OCI-LY3 (cell line): ENCODE results near the gene WDR83.
"Not testable (repeated sequence)": the region's sequence is repeated elsewhere in the genome, so short reads cannot be mapped to it uniquely, and the experiment has no call there.

Experiments used
- H2AFZ ChIP-seq: fragments of 200-600, 300-600 bp; shearing (Covaris generic); 2 replicates; pipeline ENCODE4 v1.6.0; 2014; ENCODE audit warnings: antibody characterized with exemption, low read depth, low read length
- H3K27ac ChIP-seq: fragments of 200-600, 300-600 bp; sonication (generic); 2 replicates; pipeline ENCODE4 v1.5.1; 2014; ENCODE audit warnings: mild to moderate bottlenecking, low read length, moderate library complexity, mixed read lengths
- H3K27me3 ChIP-seq: fragments of 200-600, 300-600 bp; sonication (generic); 2 replicates; pipeline ENCODE4 v1.6.1; 2014; ENCODE audit warnings: low read depth, low read length, mixed read lengths
- H3K36me3 ChIP-seq: fragments of 200-600, 300-600 bp; sonication (generic); replicated peaks from 2 replicates; pipeline ENCODE3; 2014; ENCODE audit warnings: low read depth, low read length, mixed read lengths
- H3K4me1 ChIP-seq: fragments of 300-600, 200-600 bp; sonication (generic); 2 replicates; pipeline ENCODE4 v1.6.1; 2014; ENCODE audit warnings: low read length, mixed read lengths
- H3K4me2 ChIP-seq: fragments of 200-600, 300-600 bp; sonication (generic); 2 replicates; pipeline ENCODE4 v1.6.1; 2014; ENCODE audit warnings: low read length, mixed read lengths
- H3K4me3 ChIP-seq: fragments of 300-600, 200-600 bp; sonication (generic); 2 replicates; pipeline ENCODE4 v1.5.1; 2014; ENCODE audit warnings: antibody characterized with exemption, mild to moderate bottlenecking, low read length, moderate library complexity
- H3K79me2 ChIP-seq: fragments of 300-600, 200-600 bp; shearing (Covaris generic); 2 replicates; pipeline ENCODE4 v1.6.1; 2014; ENCODE audit warnings: mild to moderate bottlenecking, low read length, mixed read lengths
- H3K9ac ChIP-seq: fragments of 300-600, 200-600 bp; shearing (Covaris generic); 2 replicates; pipeline ENCODE4 v1.6.0; 2014; ENCODE audit warnings: mild to moderate bottlenecking, low read length, moderate library complexity
- H3K9me3 ChIP-seq: fragments of 200-600, 300-600 bp; shearing (Covaris generic); 2 replicates; pipeline ENCODE4 v1.6.1; 2014; ENCODE audit warnings: low read length, mixed read lengths; ENCODE audit not compliant: insufficient read depth
- H4K20me1 ChIP-seq: fragments of 200-600, 300-600 bp; sonication (generic); 2 replicates; pipeline ENCODE4 v1.6.1; 2016; ENCODE audit warnings: low read length, mixed read lengths; ENCODE audit not compliant: insufficient read depth
- EZH2phosphoT487 ChIP-seq: fragments of 200-600 bp; shearing (Covaris generic); IDR thresholded peaks from 2 replicates; pipeline ENCODE4 v1.6.1; 2018; ENCODE audit warnings: antibody characterized with exemption, mixed run types, low read depth
- TF ChIP-seq, protein P1 (sequence below): fragments of 200-600, 300-600 bp; sonication (generic); IDR thresholded peaks from 2 replicates; pipeline ENCODE4 v1.5.1; 2014; ENCODE audit warnings: antibody characterized with exemption, low read length, low read depth

WDR83 gene, protein sequence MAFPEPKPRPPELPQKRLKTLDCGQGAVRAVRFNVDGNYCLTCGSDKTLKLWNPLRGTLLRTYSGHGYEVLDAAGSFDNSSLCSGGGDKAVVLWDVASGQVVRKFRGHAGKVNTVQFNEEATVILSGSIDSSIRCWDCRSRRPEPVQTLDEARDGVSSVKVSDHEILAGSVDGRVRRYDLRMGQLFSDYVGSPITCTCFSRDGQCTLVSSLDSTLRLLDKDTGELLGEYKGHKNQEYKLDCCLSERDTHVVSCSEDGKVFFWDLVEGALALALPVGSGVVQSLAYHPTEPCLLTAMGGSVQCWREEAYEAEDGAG

DNA sequence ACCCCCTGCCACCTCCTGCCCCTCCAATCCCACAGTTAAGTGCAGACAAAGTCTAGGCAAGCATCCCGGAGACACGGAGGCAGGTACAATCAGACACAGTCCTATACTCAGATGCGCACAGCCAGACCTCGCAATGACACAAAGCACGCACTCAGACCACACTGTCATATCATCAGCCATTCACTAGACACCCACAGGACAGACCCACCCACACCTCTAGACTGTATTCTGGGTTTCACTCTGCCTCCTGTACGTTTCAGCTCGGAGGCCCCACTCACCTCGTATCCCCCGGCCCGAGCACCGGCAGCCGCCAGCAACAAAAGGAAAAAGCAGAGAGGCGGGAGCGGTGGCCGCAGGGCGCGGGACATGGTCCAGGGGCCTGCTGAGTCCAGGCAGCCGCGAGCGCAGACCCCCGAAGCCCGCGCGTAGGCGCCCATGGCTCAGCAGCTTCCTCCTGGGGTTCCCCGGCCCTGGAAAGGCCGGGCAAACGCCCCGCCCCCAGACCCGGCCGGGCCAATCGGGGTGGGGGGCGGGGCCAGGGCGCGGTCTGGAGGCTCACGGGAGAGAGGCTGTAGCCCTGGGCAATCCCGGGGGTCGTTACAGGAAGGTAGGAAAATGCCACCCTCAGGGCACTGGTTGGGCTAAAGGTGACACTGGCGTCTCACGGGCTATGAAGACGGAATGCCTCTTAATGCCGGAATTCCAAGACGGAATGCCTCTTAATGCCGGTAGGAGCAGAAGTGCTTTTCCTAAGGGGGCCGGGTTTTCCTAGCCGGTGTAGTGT is at the start of gene WDR83, which contains the start of gene MAN2B1:
TSS of gene WDR83 (plus strand) at position 543 of the 784 bp plus-strand sequence. CDS start 2,984 bp downstream, outside the sequence.
TSS of gene MAN2B1 (minus strand) at position 478 of the 784 bp plus-strand sequence. CDS start at position 437, 41 bp downstream.
- Histone ChIP-seq H3K4me2 (peak within 1 kb of the TSS; percentile 83), H3K27me3 (no peaks in the 10 kb centered on the region), H3K27ac (peak within 1 kb of the TSS; percentile 85), H3K4me3 (peak within 1 kb of the TSS; percentile 91), H2AFZ (0 out of 2 replicates have a peak within 1 kb of the TSS, but pooled peaks have one; percentile 29), H4K20me1 (no peaks in the 10 kb centered on the region), H3K9me3 (no peaks in the 10 kb centered on the region), H3K4me1 (peaks cover 38% of the 10 kb centered on the region), H3K9ac (peak within 1 kb of the TSS; percentile 97), H3K79me2 (peaks cover 73% of the 10 kb centered on the region), H3K36me3 (peaks cover 30% of the 10 kb centered on the region)
- TF ChIP-seq, protein P1, sequence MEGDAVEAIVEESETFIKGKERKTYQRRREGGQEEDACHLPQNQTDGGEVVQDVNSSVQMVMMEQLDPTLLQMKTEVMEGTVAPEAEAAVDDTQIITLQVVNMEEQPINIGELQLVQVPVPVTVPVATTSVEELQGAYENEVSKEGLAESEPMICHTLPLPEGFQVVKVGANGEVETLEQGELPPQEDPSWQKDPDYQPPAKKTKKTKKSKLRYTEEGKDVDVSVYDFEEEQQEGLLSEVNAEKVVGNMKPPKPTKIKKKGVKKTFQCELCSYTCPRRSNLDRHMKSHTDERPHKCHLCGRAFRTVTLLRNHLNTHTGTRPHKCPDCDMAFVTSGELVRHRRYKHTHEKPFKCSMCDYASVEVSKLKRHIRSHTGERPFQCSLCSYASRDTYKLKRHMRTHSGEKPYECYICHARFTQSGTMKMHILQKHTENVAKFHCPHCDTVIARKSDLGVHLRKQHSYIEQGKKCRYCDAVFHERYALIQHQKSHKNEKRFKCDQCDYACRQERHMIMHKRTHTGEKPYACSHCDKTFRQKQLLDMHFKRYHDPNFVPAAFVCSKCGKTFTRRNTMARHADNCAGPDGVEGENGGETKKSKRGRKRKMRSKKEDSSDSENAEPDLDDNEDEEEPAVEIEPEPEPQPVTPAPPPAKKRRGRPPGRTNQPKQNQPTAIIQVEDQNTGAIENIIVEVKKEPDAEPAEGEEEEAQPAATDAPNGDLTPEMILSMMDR: no peak
- no peak for TF ChIP-seq EZH2phosphoT487

DNA sequence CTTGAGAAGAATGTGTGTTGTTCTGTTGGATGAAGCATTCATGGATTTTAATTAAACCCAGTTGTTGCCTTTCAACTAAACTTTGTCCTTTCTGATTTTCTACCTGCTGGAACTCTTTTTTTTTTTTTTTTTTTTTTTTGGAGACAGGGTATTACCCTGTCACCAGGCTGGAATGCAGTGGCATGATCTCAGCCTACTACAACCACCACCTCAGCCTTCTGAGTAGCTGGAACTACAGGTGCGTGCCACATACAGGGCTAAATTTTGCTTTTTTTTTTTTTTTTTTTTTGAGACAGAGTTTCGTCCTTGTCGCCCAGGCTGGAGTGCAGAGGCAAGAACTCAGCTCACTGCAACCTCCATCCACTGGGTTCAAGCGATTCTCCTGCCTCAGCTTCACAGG is 49.0 kb upstream of the WDR83 start:
- no peak overlapping the region for H3K27ac ChIP-seq
- peaks cover 35% of the 10 kb centered on the region for H3K4me1 ChIP-seq
- peaks cover 65% of the 10 kb centered on the region for H4K20me1 ChIP-seq
- no peaks in the 10 kb centered on the region for H3K9me3 ChIP-seq
- no peak overlapping the region for H2AFZ ChIP-seq
- H3K9ac ChIP-seq: no peak overlapping the region
- TF ChIP-seq EZH2phosphoT487: no peak
- TF ChIP-seq, protein P1: no peak
- H3K79me2 ChIP-seq: peaks cover 54% of the 10 kb centered on the region
- H3K27me3 ChIP-seq: no peaks in the 10 kb centered on the region
- H3K4me3 ChIP-seq: no peak overlapping the region
- H3K4me2 ChIP-seq: no peak overlapping the region
- peaks cover 40% of the 10 kb centered on the region for H3K36me3 ChIP-seq

DNA sequence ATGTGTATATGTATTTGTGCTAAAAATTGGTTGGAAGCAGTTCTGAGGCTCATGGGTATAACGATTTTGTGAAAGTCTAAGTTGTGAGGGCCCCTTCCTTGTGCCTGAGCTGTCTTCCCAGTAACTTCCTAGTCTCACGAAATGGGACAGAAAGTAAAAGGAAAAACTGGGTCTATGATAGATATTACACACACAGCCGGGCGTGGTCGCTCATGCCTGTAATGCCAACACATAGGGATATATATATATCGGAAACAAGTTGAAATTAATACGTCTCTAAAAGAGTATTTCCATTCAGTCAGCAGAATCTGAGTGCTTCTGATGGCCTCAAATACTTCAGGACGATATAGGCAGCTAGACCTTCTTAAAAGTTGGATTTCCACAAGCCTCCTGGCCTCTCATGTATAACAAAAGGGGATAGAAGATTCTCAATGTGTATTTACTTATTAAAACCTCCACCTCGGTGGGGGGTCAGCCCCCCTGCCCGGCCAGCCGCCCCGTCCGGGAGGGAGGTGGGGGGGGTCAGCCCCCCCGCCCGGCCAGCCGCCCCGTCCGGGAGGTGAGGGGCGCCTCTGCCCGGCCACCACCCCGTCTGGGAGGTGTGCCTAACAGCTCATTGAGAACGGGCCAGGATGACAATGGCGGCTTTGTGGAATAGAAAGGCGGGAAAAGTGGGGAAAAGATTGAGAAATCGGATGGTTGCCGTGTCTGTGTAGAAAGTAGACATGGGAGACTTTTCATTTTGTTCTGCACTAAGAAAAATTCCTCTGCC is 45.2 kb upstream of the WDR83 start:
- not testable (repeated sequence) for H3K9me3 ChIP-seq, H2AFZ ChIP-seq, H3K27ac ChIP-seq, H3K9ac ChIP-seq, H3K4me3 ChIP-seq, H3K27me3 ChIP-seq, H3K4me2 ChIP-seq
- Histone ChIP-seq H3K4me1 (peaks cover 18% of the 10 kb centered on the region), H3K36me3 (peaks cover 35% of the 10 kb centered on the region), H4K20me1 (peaks cover 48% of the 10 kb centered on the region), H3K79me2 (peaks cover 36% of the 10 kb centered on the region)

DNA sequence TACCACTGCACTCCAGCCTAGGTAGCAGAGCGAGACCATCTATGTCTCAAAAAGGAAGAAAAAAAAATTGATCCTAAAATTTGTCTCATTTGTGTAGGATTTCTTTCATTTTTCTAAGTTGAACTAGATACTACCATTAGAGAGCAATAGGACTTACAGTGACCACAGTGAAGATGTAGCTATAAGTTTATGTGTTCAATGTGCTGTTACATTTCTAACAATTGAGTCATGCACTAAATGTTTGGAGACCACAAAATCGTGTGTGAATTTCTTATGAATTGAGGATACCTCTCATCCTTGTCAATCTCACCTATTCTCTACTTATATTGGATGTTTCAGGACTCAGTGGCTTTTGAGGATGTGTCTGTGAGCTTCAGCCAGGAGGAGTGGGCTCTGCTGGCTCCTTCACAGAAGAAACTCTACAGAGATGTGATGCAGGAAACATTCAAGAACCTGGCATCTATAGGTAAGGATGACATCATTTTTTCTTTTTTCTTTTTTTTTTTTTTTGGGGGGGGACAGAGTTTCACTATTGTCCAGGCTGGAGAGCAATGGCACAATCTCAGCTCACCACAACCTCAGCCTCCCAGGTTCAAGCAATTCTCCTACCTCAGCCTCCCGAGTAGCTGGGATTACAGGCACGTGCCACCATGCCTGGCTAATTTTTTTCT is 43.1 kb upstream of the WDR83 start:
- H2AFZ ChIP-seq: no peak overlapping the region
- no peak overlapping the region for H3K9ac ChIP-seq
- H3K4me1 ChIP-seq: peaks cover 18% of the 10 kb centered on the region
- peaks cover 11% of the 10 kb centered on the region for H3K9me3 ChIP-seq
- no peak overlapping the region for H3K27ac ChIP-seq
- H3K4me2 ChIP-seq: no peak overlapping the region
- no peak overlapping the region for H3K4me3 ChIP-seq
- peaks cover 22% of the 10 kb centered on the region for H3K79me2 ChIP-seq
- no peaks in the 10 kb centered on the region for H3K27me3 ChIP-seq
- peaks cover 30% of the 10 kb centered on the region for H4K20me1 ChIP-seq
- no peak for TF ChIP-seq EZH2phosphoT487
- TF ChIP-seq, protein P1: no peak
- H3K36me3 ChIP-seq: peaks cover 45% of the 10 kb centered on the region
